ENCODE results near the gene PCNX3. TPM values are rescaled to one million over a fixed set of nuclear protein-coding genes. Genes with fewer than 3 reads are reported as not detected.

PCNX3 gene
- 61.8 and 66.4 TPM in 2 replicates for total RNA-seq

- intact Hi-C loops (cut with micrococcal nuclease): loop anchor here (1.0 to 10.0 kb wide), 28 partner anchors 23 to 1869 kb away; partner anchors contain the start of genes AIP, ATG2A, BANF1 and C11orf68
Measured at GRCh38 chr11:65615229-65615949, at the start of gene PCNX3. Gene PCNX3, plus strand, starts transcription at chr11:65615776. Its CDS starts 536 bp downstream, at chr11:65616312.

- intact Hi-C loops (cut with micrococcal nuclease): no loop called here
Measured at GRCh38 chr11:65569164-65569972, 46.2 kb upstream of the PCNX3 start.

DNA sequence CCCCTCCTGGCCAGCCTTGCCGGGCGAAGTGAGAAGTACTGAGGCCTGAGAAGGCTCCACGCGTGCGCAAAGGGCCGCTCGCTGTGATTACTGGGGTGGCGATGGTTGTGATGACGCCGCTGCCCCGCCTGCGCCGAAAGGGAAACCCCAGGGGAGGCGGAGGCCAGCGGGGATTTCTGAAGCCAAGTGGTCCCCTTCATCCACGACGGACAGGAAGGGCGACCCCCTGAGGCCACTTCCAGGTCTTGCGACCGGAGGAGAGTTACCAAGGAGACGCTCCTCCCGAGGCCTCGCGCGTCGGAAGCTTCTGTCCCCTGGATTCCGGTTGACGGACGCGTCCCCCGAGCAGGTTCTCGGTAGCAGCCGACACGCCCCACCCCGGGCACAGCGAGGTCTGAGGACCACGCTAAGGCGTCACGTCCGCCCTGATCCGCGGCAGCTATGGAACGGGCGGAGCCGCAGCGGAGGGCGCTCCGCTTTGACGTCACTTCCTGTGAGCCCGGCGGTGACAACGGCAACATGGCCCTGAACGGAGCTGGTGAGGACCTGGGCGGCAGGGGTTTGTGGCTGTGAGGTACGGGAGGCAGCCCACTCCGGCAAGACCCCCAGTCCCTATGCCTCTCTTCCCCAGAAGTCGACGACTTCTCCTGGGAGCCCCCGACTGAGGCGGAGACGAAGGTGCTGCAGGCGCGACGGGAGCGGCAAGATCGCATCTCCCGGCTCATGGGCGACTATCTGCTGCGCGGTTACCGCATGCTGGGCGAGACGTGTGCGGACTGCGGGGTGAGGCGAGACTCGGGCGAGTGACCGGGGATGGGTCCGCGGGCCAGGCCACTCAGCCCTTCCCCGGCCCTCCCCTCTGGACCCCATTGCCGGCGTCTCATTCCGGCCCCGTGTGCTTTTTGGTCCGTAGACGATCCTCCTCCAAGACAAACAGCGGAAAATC is 45.3 kb upstream of the PCNX3 start, which contains the start of gene ZNRD2:
ZNRD2 (plus strand) TSS at position 505 of the 946 bp plus-strand sequence; CDS start at position 520, 15 bp downstream.
- intact Hi-C loops (cut with micrococcal nuclease): loop anchor here (1.0 to 5.0 kb wide), 14 partner anchors 17 to 792 kb away; partner anchors contain the start of genes BANF1, CDCA5, EIF1AD and FAU

GRCh38 chr11:65571420-65571819 is 44.2 kb upstream of the PCNX3 start:
- intact Hi-C loops (cut with micrococcal nuclease): loop anchor here (2.0 to 5.0 kb wide), 5 partner anchors 141 to 544 kb away; partner anchors contain the start of genes FAU, KAT5, MRPL49 and NEAT1

- intact Hi-C loops (cut with micrococcal nuclease): loop anchor here (2.0 to 5.0 kb wide), 6 partner anchors 47 to 545 kb away; partner anchors contain the start of genes FAU, KAT5, MRPL49 and NEAT1
Measured at GRCh38 chr11:65571940-65572339, 43.6 kb upstream of the PCNX3 start.

GRCh38 chr11:65572356-65573051 is 43.1 kb upstream of the PCNX3 start, which contains the start of gene FAM89B:
Gene FAM89B, plus strand, starts transcription at chr11:65572538. Its CDS starts 132 bp downstream, at chr11:65572670.
- intact Hi-C loops (cut with micrococcal nuclease): loop anchor here (2.0 to 5.0 kb wide), 3 partner anchors 48 to 545 kb away; partner anchors contain the start of genes FAU, MRPL49, SCYL1 and SNX15

DNA sequence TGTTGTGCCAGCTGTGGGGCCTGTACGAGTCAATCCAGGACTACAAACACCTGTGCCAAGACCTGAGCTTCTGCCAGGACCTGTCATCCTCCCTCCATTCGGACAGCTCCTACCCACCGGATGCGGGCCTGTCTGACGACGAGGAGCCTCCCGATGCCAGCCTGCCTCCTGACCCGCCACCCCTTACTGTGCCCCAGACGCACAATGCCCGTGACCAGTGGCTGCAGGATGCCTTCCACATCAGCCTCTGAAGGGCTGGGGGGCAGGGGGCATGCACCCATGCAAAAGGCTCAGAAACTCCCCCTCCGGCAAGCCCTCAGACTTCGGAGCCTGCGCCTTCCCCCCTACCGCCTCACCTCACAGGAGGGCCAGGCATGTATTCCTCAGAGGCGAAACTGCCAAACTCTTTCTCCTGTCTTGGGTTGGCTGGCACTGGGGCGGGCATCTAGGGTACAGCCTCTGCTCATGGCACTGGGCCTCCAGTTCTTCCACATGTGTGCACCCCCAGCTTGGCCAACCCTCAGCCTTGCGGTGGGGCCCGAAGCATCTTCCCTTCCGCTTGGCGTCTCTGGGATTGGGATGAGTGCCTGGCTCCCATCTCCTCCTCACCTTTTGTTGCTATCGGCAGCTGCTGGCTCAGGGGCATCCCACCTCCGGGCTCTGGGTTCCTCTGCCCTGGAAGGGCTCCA is 42.0 kb upstream of the PCNX3 start:
- intact Hi-C loops (cut with micrococcal nuclease): loop anchor here (1.0 to 5.0 kb wide), 12 partner anchors 15 to 763 kb away; partner anchors contain the start of genes BANF1, CFL1, EIF1AD and FAU

GRCh38 chr11:65574109-65574810 is 41.3 kb upstream of the PCNX3 start:
- intact Hi-C loops (cut with micrococcal nuclease): loop anchor here (1.0 to 5.0 kb wide), 11 partner anchors 14 to 764 kb away; partner anchors contain the start of genes BANF1, CFL1, EIF1AD and FAU

- intact Hi-C loops (cut with micrococcal nuclease): loop anchor here (1.0 to 5.0 kb wide), 13 partner anchors 13 to 765 kb away; partner anchors contain the start of genes BANF1, CFL1, EIF1AD and FAU
Measured at GRCh38 chr11:65574811-65575567, 40.6 kb upstream of the PCNX3 start.

GRCh38 chr11:65575568-65576231 is 39.9 kb upstream of the PCNX3 start, which contains the start of gene EHBP1L1:
Gene EHBP1L1, plus strand, starts transcription at chr11:65576053. Its CDS starts 250 bp downstream, at chr11:65576303.
- intact Hi-C loops (cut with micrococcal nuclease): loop anchor here (1.0 to 2.0 kb wide), 6 partner anchors 29 to 283 kb away; partner anchors contain the start of genes CFL1, SIPA1 and SLC25A45

DNA sequence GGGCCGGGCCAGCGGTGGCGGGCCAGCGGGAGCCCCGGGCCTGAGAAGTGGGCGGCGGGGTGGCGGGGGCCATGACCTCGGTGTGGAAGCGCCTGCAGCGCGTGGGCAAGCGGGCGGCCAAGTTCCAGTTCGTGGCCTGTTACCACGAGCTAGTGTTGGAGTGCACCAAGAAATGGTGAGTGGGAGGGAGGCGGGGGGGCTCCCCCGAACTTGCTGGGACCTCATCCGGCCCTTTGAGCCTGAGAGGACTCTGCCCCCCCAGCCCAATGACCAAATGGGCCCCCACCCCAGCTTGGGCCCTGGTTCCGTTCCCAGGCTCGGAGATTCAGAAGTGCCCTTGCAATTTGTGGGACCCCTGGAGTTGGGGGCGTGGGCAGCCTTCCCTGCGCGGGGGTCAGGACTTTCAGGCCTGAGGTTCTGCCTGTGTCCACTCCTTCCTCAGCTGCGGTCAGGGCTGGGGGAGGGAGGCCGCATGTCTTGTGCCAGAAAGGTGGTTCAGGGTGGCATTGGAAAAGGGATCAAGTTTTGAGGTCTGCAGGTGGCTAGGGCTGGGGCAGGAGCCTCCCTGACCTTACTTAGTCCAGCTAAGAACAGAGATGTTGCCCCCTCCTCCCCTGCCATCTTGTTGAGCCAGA is 39.2 kb upstream of the PCNX3 start:
- intact Hi-C loops (cut with micrococcal nuclease): no loop called here

GRCh38 chr11:65576867-65577755 is 38.5 kb upstream of the PCNX3 start:
- intact Hi-C loops (cut with micrococcal nuclease): no loop called here

- intact Hi-C loops (cut with micrococcal nuclease): no loop called here
Measured at GRCh38 chr11:65577756-65578109, 37.8 kb upstream of the PCNX3 start.

DNA sequence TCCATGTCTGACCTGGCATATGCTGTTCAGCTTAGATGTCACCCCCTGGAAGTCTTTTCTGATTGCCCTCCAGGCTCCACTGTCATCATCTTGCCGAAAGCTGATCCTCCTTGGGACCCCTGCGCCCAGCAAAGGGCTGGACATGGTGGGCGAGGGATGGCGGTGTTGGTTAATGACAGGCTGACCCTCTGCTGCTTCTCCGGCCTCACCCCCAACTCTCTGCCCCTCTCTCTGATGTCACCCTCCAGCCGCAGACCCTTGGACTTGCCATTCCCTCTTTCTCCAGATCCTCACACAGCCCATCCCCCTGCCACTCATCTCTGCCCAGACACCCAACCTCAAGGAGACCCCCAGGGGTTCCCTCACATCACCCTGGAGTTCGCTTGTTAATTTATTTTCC is 37.4 kb upstream of the PCNX3 start:
- intact Hi-C loops (cut with micrococcal nuclease): no loop called here

DNA sequence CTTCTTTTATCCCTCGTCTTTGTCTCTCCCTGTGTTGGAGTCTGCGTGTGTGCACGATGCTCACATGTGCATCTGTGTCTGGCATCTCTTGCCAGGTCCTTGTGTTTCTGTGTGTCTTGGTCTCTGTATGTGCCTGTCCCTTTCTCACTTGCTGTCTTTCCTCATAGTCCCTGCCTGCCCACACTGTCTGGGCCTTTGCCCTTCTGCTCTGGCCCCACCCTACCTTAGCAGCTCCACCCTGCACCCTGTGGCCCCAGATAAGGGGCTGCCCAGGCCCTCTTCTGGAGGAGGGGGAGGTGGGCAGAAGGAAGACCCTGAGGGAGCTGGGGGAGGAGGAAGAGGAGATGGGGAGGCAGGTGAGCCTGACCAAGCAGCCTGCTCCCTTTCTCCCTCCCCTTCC is 36.9 kb upstream of the PCNX3 start:
- intact Hi-C loops (cut with micrococcal nuclease): no loop called here

Data from T-helper 1 cell treated with Interleukin-12 subunit alpha and Interleukin-12 subunit beta and Interleukin-4 antibody, amounts not matched to agents 30 ng/mL and 1 ng/mL, for 36 hours (primary cell).